Inflammatory macrophage treated with lipopolysaccharide for 1 hour (primary cell): Measurements from ENCODE around the gene CALD1.

Experiments used
- DNase-seq, 2 donors: peaks; one replicate each; pipeline ENCODE4 v3.0.0-alpha.2; 2020 to 2022

CALD1 gene

GRCh38 chr7:134829380-134829986 lies 50.0 kb downstream of the CALD1 start:
- no peak for DNase-seq

- DNase-seq: peak in 1 of 2 donors; percentile 36
Measured at GRCh38 chr7:134831862-134832261, 52.4 kb downstream of the CALD1 start.

GRCh38 chr7:134832367-134832766 lies 52.9 kb downstream of the CALD1 start:
- no peak for DNase-seq

GRCh38 chr7:134834689-134835462 lies 55.4 kb downstream of the CALD1 start:
- no peak for DNase-seq

- DNase-seq: no peak
Measured at GRCh38 chr7:134835463-134835823, 56.0 kb downstream of the CALD1 start.

GRCh38 chr7:134836447-134836846 lies 57.0 kb downstream of the CALD1 start:
- no peak for DNase-seq

- no peak for DNase-seq
Measured at GRCh38 chr7:134839298-134839697, 59.9 kb downstream of the CALD1 start.

GRCh38 chr7:134842062-134842461 lies 62.6 kb downstream of the CALD1 start:
- no peak for DNase-seq

- DNase-seq: no peak
Measured at GRCh38 chr7:134842886-134843430, 63.5 kb downstream of the CALD1 start.

- DNase-seq: no peak
Measured at GRCh38 chr7:134844200-134844599, 64.8 kb downstream of the CALD1 start.

GRCh38 chr7:134845461-134845860 lies 66.0 kb downstream of the CALD1 start:
- no peak for DNase-seq

- no peak for DNase-seq
Measured at GRCh38 chr7:134847851-134848588, 68.6 kb downstream of the CALD1 start.

- DNase-seq: no peak
Measured at GRCh38 chr7:134850066-134850465, 70.6 kb downstream of the CALD1 start.

GRCh38 chr7:134851141-134851540 lies 71.7 kb downstream of the CALD1 start:
- no peak for DNase-seq

GRCh38 chr7:134852625-134853024 lies 73.2 kb downstream of the CALD1 start:
- DNase-seq: no peak

GRCh38 chr7:134854816-134855215 lies 75.4 kb downstream of the CALD1 start:
- peak in 1 of 2 donors; percentile 12 for DNase-seq

- no peak for DNase-seq
Measured at GRCh38 chr7:134855442-134855841, 76.0 kb downstream of the CALD1 start.

- DNase-seq: no peak
Measured at GRCh38 chr7:134856091-134856490, 76.7 kb downstream of the CALD1 start.

- no peak for DNase-seq
Measured at GRCh38 chr7:134856691-134857090, 77.3 kb downstream of the CALD1 start.

GRCh38 chr7:134857958-134858357 lies 78.5 kb downstream of the CALD1 start:
- no peak for DNase-seq

GRCh38 chr7:134859783-134860182 lies 80.3 kb downstream of the CALD1 start:
- DNase-seq: no peak

- peak; percentile 27 to 30 for DNase-seq
Measured at GRCh38 chr7:134865001-134865845, 85.8 kb downstream of the CALD1 start.

GRCh38 chr7:134866617-134867016 lies 87.2 kb downstream of the CALD1 start:
- DNase-seq: no peak
